ENCODE data around the gene SLC30A4.

- TF ChIP-seq POLR2A (IDR thresholded peaks at IDR 0.05) (no peak), CTCF (IDR thresholded peaks at IDR 0.05) (no peak)
These were observed 32.8 kb downstream of the SLC30A4 start for GRCh38 chr15:45489690-45490238.
